K562 (cell line): ENCODE results near the gene ALDH16A1. TPM values are rescaled to one million over a fixed set of nuclear protein-coding genes. Genes with fewer than 3 reads are reported as not detected.
A peak's percentile ranks its signal among the peaks of the same experiment; 100 is the strongest.

Experiments used
- AFF1 ChIP-seq, 2 experiments: fragments of 450-650 bp; IDR thresholded peaks; 2 replicates each; pipeline ENCODE4 v1.6.1; 2018; ENCODE audit warnings: mild to moderate bottlenecking in 2 of 2, low read depth in 1 of 2; ENCODE audit not compliant: partially characterized antibody in 2 of 2
- ARID4B ChIP-seq: sonication (generic); formaldehyde crosslinking; IDR thresholded peaks from 2 replicates; pipeline ENCODE4 v1.8.0; 2022; ENCODE audit warnings: mild to moderate bottlenecking, missing genetic modification reagents
- ARNT ChIP-seq, 2 experiments: fragments of 450-650 bp; IDR thresholded peaks; 2 replicates each; pipeline ENCODE4 v1.6.1; 2016; ENCODE audit warnings: mild to moderate bottlenecking in 1 of 2
- BACH1 ChIP-seq: fragments of 200-800 bp; sonication (Bioruptor generic); IDR thresholded peaks from 2 replicates; pipeline ENCODE4 v1.6.1; 2016; ENCODE audit warnings: missing genetic modification characterization, missing compliant biosample characterization
- BRD9 ChIP-seq: fragments of 450-650 bp; IDR thresholded peaks from 2 replicates; pipeline ENCODE4 v1.6.1; 2018; ENCODE audit warnings: low read depth; ENCODE audit not compliant: partially characterized antibody
- CCNT2 ChIP-seq: IDR thresholded peaks from 2 replicates; pipeline ENCODE4 v1.6.1; 2011; ENCODE audit warnings: borderline replicate concordance, low read depth, mild to moderate bottlenecking, moderate library complexity, mixed read lengths, low read length; ENCODE audit not compliant: insufficient read length; ENCODE audit errors: extremely low read depth
- MBD2 ChIP-seq: sonication (generic); IDR thresholded peaks from 2 replicates; pipeline ENCODE4 v1.6.1; 2016; ENCODE audit warnings: low read depth, borderline replicate concordance
- SAFB2 ChIP-seq: fragments of 200-400 bp; formaldehyde crosslinking; IDR thresholded peaks from 2 replicates; pipeline ENCODE4 v1.6.1; 2018; ENCODE audit warnings: borderline replicate concordance, low read length, low read depth, moderate library complexity; ENCODE audit not compliant: severe bottlenecking
- SNAPC5 ChIP-seq: fragments of 250-450 bp; sonication (Bioruptor Pico); IDR thresholded peaks from 2 replicates; pipeline ENCODE4 v1.8.0; 2021; ENCODE audit warnings: moderate library complexity, mild to moderate bottlenecking, inconsistent platforms
- STAT5A ChIP-seq: IDR thresholded peaks from 2 replicates; pipeline ENCODE4 v1.6.1; 2012; ENCODE audit warnings: low read length, inconsistent platforms, borderline replicate concordance
- THRA ChIP-seq: fragments of 450-650 bp; IDR thresholded peaks from 2 replicates; pipeline ENCODE4 v1.6.1; 2017; ENCODE audit warnings: mild to moderate bottlenecking, moderate library complexity
- ZKSCAN8 ChIP-seq: fragments of 200-800 bp; sonication (Bioruptor generic); IDR thresholded peaks from 2 replicates; pipeline ENCODE4 v1.6.1; 2016; ENCODE audit warnings: missing genetic modification characterization, missing compliant biosample characterization
- ZNF212 ChIP-seq: fragments of 450-650 bp; formaldehyde crosslinking; IDR thresholded peaks from 2 replicates; pipeline ENCODE4 v1.4.0; 2020; ENCODE audit warnings: mild to moderate bottlenecking
- polyA plus RNA-seq, 8 experiments: library from polyadenylated mRNA; depleted of rRNA in 4 of 8; stranded (reverse) in 5 of 8; unstranded in 3 of 8; fragments of >200 nt; fragmentation: Nextera tagmentation in 2 of 8; fragmentation: Illumina TruSeq in 1 of 8; extraction: Ambion mirVana in 2 of 8; extraction: Trizol in 1 of 8; gene quantifications; 2 replicates each; pipeline versions ENCODE4 v1.2.1 to v1.2.3, GENCODE V29; 2011 to 2014; ENCODE audit warnings: inconsistent platforms in 1 of 8, missing spikeins in 1 of 8
- total RNA-seq, 7 experiments: library from RNA; depleted of rRNA in 6 of 7; stranded (reverse); fragments of >200 nt in 6 of 7; fragmentation: Illumina TruSeq in 2 of 7; extraction: Trizol in 2 of 7; gene quantifications; 2 replicates each; pipeline versions ENCODE4 v1.2.1 to v1.2.3, GENCODE V29; 2011 to 2021; ENCODE audit warnings: low replicate concordance in 1 of 7

ALDH16A1 gene
- total and polyA plus RNA-seq, 9 of the 15 experiments (the other 6 are each of a cell fraction or from before 2014, with no cell fraction given): 2.2 to 52.2 (median 7.6) TPM

GRCh38 chr19:49492573-49493405 is 39.8 kb downstream of the ALDH16A1 start (continued):
- TF ChIP-seq AFF1 (IDR thresholded peaks at IDR 0.05; ENCODE audit: low read depth in 1 of 2, partially characterized antibody in 2 of 2) (no peak), CCNT2 (peak; percentile 67), ARNT (IDR thresholded peaks at IDR 0.05) (no peak), BRD9 (no peak), ZKSCAN8 (CRISPR knock-in tag) (peak; percentile 52; the same call in 1 of the 2 replicates), SNAPC5 (CRISPR knock-in tag) (no peak), MBD2 (peak; percentile 52), SAFB2 (no peak), STAT5A (no peak; the same call in 1 of the 2 replicates), BACH1 (no peak), THRA (no peak), ZNF212 (CRISPR knock-in tag) (no peak), ARID4B (CRISPR knock-in tag) (no peak)
